Neural progenitor cell (in vitro differentiated cells): ENCODE measurements around the gene ZMIZ1. TPM values are rescaled to one million over a fixed set of nuclear protein-coding genes. Genes with fewer than 3 reads are reported as not detected.
A peak's percentile ranks its signal among the peaks of the same experiment; 100 is the strongest.

Experiments used
- DNase-seq: peaks from one replicate; pipeline ENCODE4 v3.0.0-alpha.2; 2016; ENCODE audit warnings: low spot score
- H2AFZ ChIP-seq: fragments of 200-600 bp; sonication (generic); replicated peaks from 2 replicates; pipeline ENCODE4 v1.6.1; 2016; ENCODE audit warnings: antibody characterized with exemption
- H3F3A ChIP-seq: fragments of 200-600 bp; sonication (generic); 2 replicates; pipeline ENCODE4 v1.6.1; 2016; ENCODE audit warnings: antibody characterized with exemption, low read depth
- H3K27ac ChIP-seq: fragments of 200-600 bp; sonication (generic); 2 replicates; pipeline ENCODE4 v1.5.1; 2016; ENCODE audit warnings: mild to moderate bottlenecking
- H3K27me3 ChIP-seq: fragments of 200-600 bp; sonication (generic); 2 replicates; pipeline ENCODE4 v1.6.1; 2016; ENCODE audit warnings: mild to moderate bottlenecking, moderate library complexity
- H3K36me3 ChIP-seq: fragments of 200-600 bp; sonication (generic); 2 replicates; pipeline ENCODE4 v1.5.1; 2016
- H3K4me1 ChIP-seq: fragments of 200-600 bp; sonication (generic); 2 replicates; pipeline ENCODE4 v1.6.1; 2016; ENCODE audit warnings: mixed run types
- H3K4me2 ChIP-seq: fragments of 200-600 bp; sonication (generic); 2 replicates; pipeline ENCODE4 v1.6.1; 2016
- H3K4me3 ChIP-seq: fragments of 200-600 bp; sonication (generic); 2 replicates; pipeline ENCODE4 v1.5.1; 2016
- H3K79me2 ChIP-seq: fragments of 200-600 bp; sonication (generic); 2 replicates; pipeline ENCODE4 v1.6.1; 2016; ENCODE audit warnings: low read depth
- H3K9ac ChIP-seq: fragments of 200-600 bp; sonication (generic); 2 replicates; pipeline ENCODE4 v1.6.1; 2016
- H3K9me3 ChIP-seq: fragments of 200-600 bp; sonication (generic); 2 replicates; pipeline ENCODE4 v1.5.1; 2016; ENCODE audit warnings: low read depth
- H4K20me1 ChIP-seq: fragments of 200-600 bp; sonication (generic); 2 replicates; pipeline ENCODE4 v1.6.1; 2016; ENCODE audit warnings: low read depth
- H3K27ac Mint-ChIP-seq: 3 replicates; pipeline ENCODE4 v1.8.0; 2021; ENCODE audit warnings: mixed read lengths
- H3K27me3 Mint-ChIP-seq: 2 replicates; pipeline ENCODE4 v1.8.0; 2022; ENCODE audit warnings: low read depth, mild to moderate bottlenecking, inconsistent platforms, moderate library complexity, mixed read lengths; ENCODE audit not compliant: insufficient read depth
- H3K36me3 Mint-ChIP-seq: 3 replicates; pipeline ENCODE4 v1.8.0; 2021; ENCODE audit warnings: mixed read lengths
- H3K4me1 Mint-ChIP-seq: 3 replicates; pipeline ENCODE4 v1.8.0; 2021; ENCODE audit warnings: mixed read lengths
- H3K4me3 Mint-ChIP-seq: 3 replicates; pipeline ENCODE4 v1.8.0; 2021; ENCODE audit warnings: mild to moderate bottlenecking, moderate library complexity, mixed read lengths
- H3K9me3 Mint-ChIP-seq: 3 replicates; pipeline ENCODE4 v1.8.0; 2020; ENCODE audit warnings: mixed read lengths
- CTCF ChIP-seq: fragments of 200-600 bp; sonication (generic); IDR thresholded peaks from 2 replicates; pipeline ENCODE4 v1.5.1; 2017; ENCODE audit warnings: antibody characterized with exemption, mild to moderate bottlenecking
- EZH2 ChIP-seq: fragments of 200-600 bp; sonication (generic); IDR thresholded peaks from 2 replicates; pipeline ENCODE4 v1.6.1; 2017; ENCODE audit warnings: antibody characterized with exemption, mild to moderate bottlenecking, moderate library complexity
- EZH2phosphoT487 ChIP-seq: fragments of 200-600 bp; sonication (generic); IDR thresholded peaks from 2 replicates; pipeline ENCODE4 v1.6.1; 2017; ENCODE audit warnings: antibody characterized with exemption
- total RNA-seq: library from RNA; depleted of rRNA; stranded (reverse); fragments of >200 nt; gene quantifications from 2 replicates; pipeline ENCODE4 v1.2.3, GENCODE V29; 2015; ENCODE audit warnings: low replicate concordance

ZMIZ1 gene
- total RNA-seq, 1 donor from 2014 or later, result 5.8 TPM

- Histone ChIP-seq H3K27ac (no peak overlapping the region), H3K4me1 (peaks cover 7% of the 10 kb centered on the region)
- no peak overlapping the region for H3K27ac Mint-ChIP-seq
These were observed 31.2 kb downstream of the ZMIZ1 start for GRCh38 chr10:79099898-79100448.

GRCh38 chr10:79100771-79101170, 32.0 kb downstream of the ZMIZ1 start:
- H3F3A ChIP-seq, result no peaks in the 10 kb centered on the region
- no peak overlapping the region for H3K4me2 ChIP-seq
- peaks cover 67% of the 10 kb centered on the region for H3K4me1 Mint-ChIP-seq
- peaks cover 3% of the 10 kb centered on the region for H3K27me3 Mint-ChIP-seq
- TF ChIP-seq EZH2, result no peak
- no peak for TF ChIP-seq CTCF
- TF ChIP-seq EZH2phosphoT487, result no peak
- no peak overlapping the region for H3K9ac ChIP-seq
- peaks cover 5% of the 10 kb centered on the region for H3K36me3 Mint-ChIP-seq
- no peak for DNase-seq
- no peaks in the 10 kb centered on the region for H3K9me3 ChIP-seq
- peak overlapping the region; percentile 96 for H3K27ac Mint-ChIP-seq
- H3K4me3 ChIP-seq, result no peak overlapping the region
- no peaks in the 10 kb centered on the region for H3K36me3 ChIP-seq
- H2AFZ ChIP-seq, result no peak overlapping the region
- peaks cover 7% of the 10 kb centered on the region for H3K4me1 ChIP-seq
- peak overlapping the region; percentile 1 for H3K4me3 Mint-ChIP-seq
- H3K27me3 ChIP-seq, result no peaks in the 10 kb centered on the region
- no peaks in the 10 kb centered on the region for H3K9me3 Mint-ChIP-seq
- peaks cover 76% of the 10 kb centered on the region for H3K79me2 ChIP-seq
- H4K20me1 ChIP-seq, result peaks cover 99% of the 10 kb centered on the region
- no peak overlapping the region for H3K27ac ChIP-seq

More at GRCh38 chr10:79099898-79100448, 31.2 kb downstream of the ZMIZ1 start:
- Mint-ChIP-seq H3K36me3 (peaks cover 5% of the 10 kb centered on the region), H3K4me3 (no peak overlapping the region), H3K4me1 (peaks cover 65% of the 10 kb centered on the region), H3K27me3 (peaks cover 3% of the 10 kb centered on the region), H3K9me3 (no peaks in the 10 kb centered on the region)
- TF ChIP-seq CTCF (no peak), EZH2phosphoT487 (no peak), EZH2 (no peak)
- H3K27me3 ChIP-seq, result no peaks in the 10 kb centered on the region
- no peak for DNase-seq
- no peak overlapping the region for H3K9ac ChIP-seq
- peaks cover 98% of the 10 kb centered on the region for H4K20me1 ChIP-seq
- no peak overlapping the region for H2AFZ ChIP-seq
- no peaks in the 10 kb centered on the region for H3K36me3 ChIP-seq
- no peaks in the 10 kb centered on the region for H3K9me3 ChIP-seq
- no peak overlapping the region for H3K4me2 ChIP-seq
- H3K79me2 ChIP-seq, result peaks cover 75% of the 10 kb centered on the region
- H3K4me3 ChIP-seq, result no peak overlapping the region
- H3F3A ChIP-seq, result no peaks in the 10 kb centered on the region

- peak; percentile 50 for DNase-seq
- H3K9me3 ChIP-seq, result no peaks in the 10 kb centered on the region
- H3K27me3 ChIP-seq, result no peaks in the 10 kb centered on the region
- peaks cover 100% of the 10 kb centered on the region for H4K20me1 ChIP-seq
- H3K27me3 Mint-ChIP-seq, result peaks cover 2% of the 10 kb centered on the region
- H3K36me3 Mint-ChIP-seq, result peaks cover 5% of the 10 kb centered on the region
- no peaks in the 10 kb centered on the region for H3K36me3 ChIP-seq
- peak overlapping the region; percentile 57 for H3K27ac Mint-ChIP-seq
- TF ChIP-seq EZH2phosphoT487 (no peak), EZH2 (no peak), CTCF (no peak)
- peak overlapping the region; percentile 68 for H3K4me3 Mint-ChIP-seq
- peaks cover 77% of the 10 kb centered on the region for H3K79me2 ChIP-seq
- H3K4me1 ChIP-seq, result peaks cover 10% of the 10 kb centered on the region
- H3F3A ChIP-seq, result no peaks in the 10 kb centered on the region
- peaks cover 66% of the 10 kb centered on the region for H3K4me1 Mint-ChIP-seq
- no peak overlapping the region for H3K9ac ChIP-seq
- H3K4me3 ChIP-seq, result no peak overlapping the region
- H3K4me2 ChIP-seq, result no peak overlapping the region
- no peak overlapping the region for H2AFZ ChIP-seq
- H3K27ac ChIP-seq, result no peak overlapping the region
- H3K9me3 Mint-ChIP-seq, result no peaks in the 10 kb centered on the region
These were observed 33.1 kb downstream of the ZMIZ1 start for GRCh38 chr10:79101560-79102497.
